ENCODE measurements around the gene CRIP3.
A peak's percentile ranks its signal among the peaks of the same experiment; 100 is the strongest.

Gene CRIP3

DNA sequence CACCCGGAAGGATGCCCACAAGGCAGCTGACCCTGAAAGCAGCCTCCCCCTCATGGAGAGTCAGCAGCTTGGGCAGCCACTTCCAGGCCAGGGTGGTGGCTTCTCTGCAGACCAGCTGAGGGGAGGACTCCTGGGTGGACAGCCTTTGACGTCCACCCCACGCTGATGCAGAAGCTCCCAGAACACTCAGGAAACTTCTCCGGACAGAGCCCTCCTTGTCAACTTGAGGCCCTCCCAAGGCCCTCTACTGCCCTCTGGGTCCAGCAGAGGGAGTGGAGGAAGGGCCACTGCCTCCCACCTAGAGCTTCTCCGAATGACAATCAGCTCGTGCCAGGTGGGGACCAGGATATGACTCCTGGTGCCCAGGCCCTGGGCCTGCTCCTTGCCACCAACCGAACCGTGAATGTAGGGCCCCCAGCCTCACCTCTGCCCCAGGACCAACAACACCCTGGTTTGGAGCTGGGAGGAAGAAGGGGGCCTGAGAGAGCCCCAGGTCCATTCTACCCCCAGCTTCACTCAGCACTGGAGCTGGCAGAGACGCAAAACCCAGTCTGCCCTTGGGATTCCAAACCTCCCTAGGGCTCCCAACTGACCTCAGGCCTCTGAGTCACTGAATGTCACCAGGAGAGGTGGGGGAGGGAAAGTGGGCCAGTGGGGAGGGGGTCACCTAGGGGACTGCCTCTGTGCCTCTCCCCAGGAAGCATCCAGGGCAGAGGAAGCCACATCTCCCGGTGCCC, 21.5 kb downstream of the CRIP3 start:
- peak; percentile 13 for DNase-seq

GRCh38 chr6:43286456-43286979, 22.1 kb downstream of the CRIP3 start:
- DNase-seq, result no peak

DNA sequence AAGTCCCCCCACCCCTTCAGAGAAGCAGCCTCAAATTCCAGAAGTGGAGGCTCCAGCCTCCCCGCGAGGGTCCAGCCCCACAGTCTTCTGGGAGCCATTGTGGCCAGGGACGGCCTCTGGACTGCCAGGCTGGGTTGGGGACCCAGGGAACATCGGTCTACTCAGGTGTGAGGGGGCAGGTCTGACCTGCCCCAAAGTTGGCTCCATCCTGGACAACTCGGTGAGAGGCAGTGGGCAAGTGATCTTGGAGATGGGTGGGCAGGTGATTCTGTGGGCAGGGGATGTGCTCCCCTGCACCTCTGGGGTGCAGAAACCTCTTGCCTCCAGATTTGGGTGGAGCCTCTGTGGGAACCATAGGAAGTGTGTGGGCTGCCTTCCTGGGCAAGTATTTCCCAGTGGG, 22.8 kb downstream of the CRIP3 start:
- no peak for DNase-seq

GRCh38 chr6:43284991-43285781, 23.4 kb downstream of the CRIP3 start:
- no peak for DNase-seq

- no peak for DNase-seq
Observed at GRCh38 chr6:43283905-43284304, 24.7 kb downstream of the CRIP3 start.

GRCh38 chr6:43283514-43283901, 25.1 kb downstream of the CRIP3 start:
- no peak for DNase-seq

- no peak for DNase-seq
Observed at GRCh38 chr6:43282636-43283513, 25.8 kb downstream of the CRIP3 start.

DNA sequence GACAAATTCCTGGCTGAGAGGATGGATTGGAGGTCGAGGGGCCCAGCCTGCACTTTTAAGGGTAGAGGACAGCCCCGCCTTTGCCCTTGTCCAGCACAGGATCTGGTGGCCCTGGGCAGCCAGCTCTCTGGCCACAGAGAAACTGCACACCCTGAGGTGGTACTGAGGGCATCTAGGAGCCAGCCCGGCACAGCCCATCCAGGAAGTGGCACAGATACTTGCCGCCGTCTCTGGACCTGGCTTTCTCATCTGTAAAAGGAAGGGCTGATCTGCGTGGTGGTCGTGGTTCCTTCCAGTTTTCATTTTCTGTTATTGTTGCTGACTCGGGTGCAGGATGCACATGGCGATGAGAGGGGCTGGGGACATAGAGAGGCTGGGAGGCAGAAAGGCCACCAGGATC, 26.6 kb downstream of the CRIP3 start:
- no peak for DNase-seq

DNA sequence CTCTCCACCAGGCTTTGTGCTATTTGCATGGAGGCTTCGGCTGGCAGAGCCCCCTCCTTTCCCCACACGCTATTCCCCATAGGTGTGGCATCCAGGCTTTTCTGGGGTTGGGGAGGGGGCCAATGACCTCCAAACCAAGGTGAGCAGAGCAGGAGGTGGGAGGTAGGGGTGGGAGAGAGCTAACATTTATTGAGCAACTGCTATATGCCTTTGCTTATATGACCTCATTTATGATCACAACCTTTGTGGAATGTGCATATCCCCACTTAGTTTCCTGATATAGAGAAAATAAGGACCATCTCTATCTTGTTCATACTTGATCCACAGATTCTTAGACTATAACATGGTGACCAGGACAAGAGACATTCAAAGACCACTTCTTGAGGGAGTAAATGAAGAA, 28.4 kb downstream of the CRIP3 start:
- DNase-seq, result no peak

GRCh38 chr6:43278524-43279078, 30.0 kb downstream of the CRIP3 start:
- no peak for DNase-seq

GRCh38 chr6:43277643-43278523, 30.7 kb downstream of the CRIP3 start:
- DNase-seq, result no peak

DNA sequence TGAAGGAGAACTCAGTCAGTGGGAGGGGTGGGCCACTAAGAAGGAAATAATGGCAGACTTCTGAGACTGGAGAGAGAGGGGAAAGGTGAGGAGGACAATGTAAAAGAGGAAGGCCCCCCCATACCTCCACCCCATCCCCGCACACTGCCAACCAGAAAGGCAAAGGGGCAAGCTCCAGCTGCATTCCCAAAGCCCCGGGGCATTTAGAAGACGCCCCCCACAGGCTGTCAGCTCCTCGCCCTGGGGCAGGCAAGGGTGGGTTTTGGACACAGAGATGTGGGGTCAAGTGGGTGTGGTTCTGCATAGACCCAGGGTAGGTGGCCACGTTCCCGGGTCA, 31.4 kb downstream of the CRIP3 start:
- no peak for DNase-seq

GRCh38 chr6:43276577-43277305, 31.9 kb downstream of the CRIP3 start:
- DNase-seq, result no peak

DNA sequence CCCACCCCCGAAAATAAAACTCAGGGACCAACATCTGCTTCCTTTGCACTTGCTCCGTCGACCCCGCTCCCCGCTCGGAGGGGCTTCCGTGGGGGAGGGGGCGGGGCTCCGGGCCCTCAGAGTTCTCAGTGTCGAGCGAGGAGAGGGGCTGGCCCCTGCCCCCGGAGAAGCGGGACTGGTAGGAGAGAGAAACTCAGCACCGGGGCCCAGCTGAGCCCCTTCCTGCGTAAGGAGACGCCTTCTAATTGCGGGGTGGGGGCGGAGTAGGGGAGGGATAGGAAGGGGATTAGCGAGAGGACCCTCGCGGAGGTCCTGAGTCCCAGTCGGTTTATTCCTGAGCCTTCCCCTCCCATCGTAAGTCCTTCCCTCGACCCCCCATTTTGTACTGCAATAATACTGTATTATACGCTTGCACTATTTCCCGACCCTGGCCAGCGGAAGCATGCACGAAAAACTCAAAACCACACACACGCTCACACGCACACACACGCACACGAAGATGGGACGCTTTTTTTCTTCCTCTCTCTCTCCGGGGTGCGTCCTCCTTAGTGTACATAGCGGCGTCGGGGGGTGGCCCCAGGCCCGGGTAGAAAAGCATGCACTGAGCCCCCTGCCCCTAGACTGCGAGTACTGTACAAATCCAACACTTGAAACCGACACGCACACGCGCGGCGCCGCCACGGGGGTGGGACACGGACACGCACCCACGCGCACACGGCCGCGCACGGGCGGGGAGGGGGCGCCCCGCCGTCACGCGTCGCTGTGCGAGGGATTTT, 32.6 kb downstream of the CRIP3 start:
- no peak for DNase-seq

DNA sequence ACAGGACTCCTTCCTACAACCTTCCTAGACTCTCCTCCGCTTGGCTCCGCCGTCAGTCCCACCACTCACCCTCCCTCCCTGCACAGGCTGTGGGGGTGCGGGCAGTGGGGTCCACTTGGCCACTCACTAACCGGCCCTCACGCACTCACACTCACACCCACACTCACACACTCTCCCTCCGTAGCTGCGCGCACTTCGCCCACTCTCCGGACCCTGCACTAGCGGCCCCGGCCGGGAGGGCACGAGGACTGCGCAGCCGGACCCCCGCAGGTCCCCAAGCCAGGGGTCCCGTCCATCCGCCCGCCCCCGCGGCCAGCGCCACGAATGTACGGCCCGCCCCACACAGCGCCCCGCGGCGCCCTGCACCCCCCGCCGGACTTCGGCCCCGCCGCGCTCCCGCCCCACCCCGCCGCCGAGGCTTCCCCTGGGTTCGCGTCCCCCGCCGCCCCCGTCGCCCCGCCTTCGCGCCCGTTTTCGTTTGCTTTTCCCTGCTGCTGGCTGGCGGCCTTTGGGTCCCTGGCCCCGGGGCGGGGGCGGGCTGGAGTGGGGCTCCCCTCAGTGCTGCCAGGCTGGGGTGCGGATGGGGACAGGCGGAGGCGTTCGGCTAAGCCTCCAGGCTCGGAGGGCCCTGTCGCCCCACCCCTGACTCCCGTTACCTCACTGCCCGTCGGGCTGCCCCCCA, 33.6 kb downstream of the CRIP3 start:
- DNase-seq, result no peak

- DNase-seq, result no peak
Observed at GRCh38 chr6:43274127-43274915, 34.3 kb downstream of the CRIP3 start.

DNA sequence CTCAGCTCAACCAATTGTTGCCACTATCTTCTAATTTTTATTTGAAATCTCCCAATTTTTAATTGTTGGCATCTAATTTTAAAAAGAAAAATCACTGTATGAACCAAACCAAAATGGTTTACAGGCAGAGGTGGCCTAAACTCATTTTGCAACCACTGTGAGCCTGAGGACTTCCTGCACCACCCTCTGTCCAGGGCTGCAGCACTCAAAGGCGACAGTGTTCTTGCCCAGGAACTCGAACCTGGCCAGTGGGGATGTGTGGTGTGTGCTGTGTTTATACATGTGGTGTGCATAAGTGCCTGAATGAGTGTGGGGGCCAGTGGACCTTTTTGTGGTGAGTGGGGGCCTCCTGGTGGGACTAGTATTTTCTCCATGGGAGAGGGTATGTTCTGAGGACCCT, 34.9 kb downstream of the CRIP3 start:
- no peak for DNase-seq

DNA sequence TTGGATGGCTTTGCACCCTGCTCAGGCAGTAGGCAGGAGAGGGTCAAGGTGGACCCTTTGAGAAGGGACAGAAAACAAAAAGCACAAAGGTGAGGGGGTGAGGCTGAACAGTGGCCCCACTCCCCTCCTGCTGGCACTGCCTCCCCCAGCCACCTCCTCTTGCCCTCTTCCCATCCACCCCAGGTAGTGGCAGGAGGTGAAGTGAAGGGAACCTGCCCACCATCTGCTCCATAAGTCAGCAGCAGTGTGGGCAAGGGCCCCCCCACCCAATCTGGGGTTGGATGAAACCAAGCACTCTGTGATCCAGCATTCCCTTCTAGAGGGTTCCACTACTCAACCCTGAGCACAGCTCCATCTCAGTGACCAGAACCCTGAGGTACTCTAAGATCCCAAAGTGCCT, 36.7 kb downstream of the CRIP3 start:
- no peak for DNase-seq

All from OCI-M1 (cell line).